SJSA1 (cell line): Measurements from ENCODE around the gene FAM83B. TPM values are rescaled to one million over a fixed set of nuclear protein-coding genes. Genes with fewer than 3 reads are reported as not detected.

ENCODE experiments used
- DNase-seq, 2 experiments: peaks; one replicate each; pipeline ENCODE4 v3.0.0-alpha.2; 2015 to 2020; ENCODE audit warnings: low spot score in 2 of 2, low read depth in 1 of 2
- H3K27ac ChIP-seq: fragments of 250-450 bp; sonication (Bioruptor Pico); 2 replicates; pipeline ENCODE4 v1.5.1; 2020; ENCODE audit warnings: mild to moderate bottlenecking, moderate library complexity
- H3K27me3 ChIP-seq: fragments of 250-450 bp; sonication (Bioruptor Pico); replicated peaks from 2 replicates; pipeline ENCODE4 v1.5.1; 2020; ENCODE audit warnings: mild to moderate bottlenecking, moderate library complexity
- H3K36me3 ChIP-seq: fragments of 250-450 bp; sonication (Bioruptor Pico); 2 replicates; pipeline ENCODE4 v1.5.1; 2020; ENCODE audit warnings: mild to moderate bottlenecking
- H3K4me1 ChIP-seq: fragments of 250-450 bp; sonication (Bioruptor Pico); replicated peaks from 2 replicates; pipeline ENCODE4 v1.6.1; 2021; ENCODE audit warnings: mild to moderate bottlenecking
- H3K4me3 ChIP-seq: fragments of 250-450 bp; sonication (Bioruptor Pico); 2 replicates; pipeline ENCODE4 v1.5.1; 2020; ENCODE audit warnings: mild to moderate bottlenecking
- H3K9me3 ChIP-seq: fragments of 250-450 bp; sonication (Bioruptor Pico); replicated peaks from 2 replicates; pipeline ENCODE4 v1.5.1; 2020; ENCODE audit warnings: mild to moderate bottlenecking
- total RNA-seq: library from RNA; depleted of rRNA; stranded (reverse); fragments of >200 nt; shearing (Covaris generic); gene quantifications from 2 replicates; pipeline ENCODE4 v1.2.3, GENCODE V29; 2014

Gene FAM83B
- total RNA-seq, 1 experiment from 2014 or later, result not detected

DNA sequence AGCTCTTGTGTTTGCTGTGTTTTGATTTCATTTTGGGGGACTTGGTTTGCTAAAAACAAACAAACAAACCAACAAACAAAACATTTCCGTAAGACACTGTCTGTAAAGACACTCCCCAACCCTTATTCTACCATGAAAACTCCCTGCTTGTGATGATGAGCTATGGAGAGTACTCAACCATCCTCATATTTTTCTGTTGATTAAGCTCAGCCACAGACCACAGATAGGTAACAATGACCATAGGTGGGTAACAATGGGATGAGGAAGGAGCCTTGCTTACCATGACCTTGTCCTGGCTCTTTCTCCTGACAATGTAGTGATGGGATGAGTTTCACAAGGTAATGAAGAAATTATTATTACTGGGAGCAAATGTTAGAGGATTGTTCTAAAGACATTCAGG, 11.4 kb upstream of the FAM83B start:
- DNase-seq, result no peak
- no peak overlapping the region for H3K4me3 ChIP-seq
- H3K27ac ChIP-seq, result no peak overlapping the region
- no peaks in the 10 kb centered on the region for H3K4me1 ChIP-seq
- no peaks in the 10 kb centered on the region for H3K9me3 ChIP-seq
- H3K27me3 ChIP-seq, result no peaks in the 10 kb centered on the region
- H3K36me3 ChIP-seq, result no peaks in the 10 kb centered on the region

DNA sequence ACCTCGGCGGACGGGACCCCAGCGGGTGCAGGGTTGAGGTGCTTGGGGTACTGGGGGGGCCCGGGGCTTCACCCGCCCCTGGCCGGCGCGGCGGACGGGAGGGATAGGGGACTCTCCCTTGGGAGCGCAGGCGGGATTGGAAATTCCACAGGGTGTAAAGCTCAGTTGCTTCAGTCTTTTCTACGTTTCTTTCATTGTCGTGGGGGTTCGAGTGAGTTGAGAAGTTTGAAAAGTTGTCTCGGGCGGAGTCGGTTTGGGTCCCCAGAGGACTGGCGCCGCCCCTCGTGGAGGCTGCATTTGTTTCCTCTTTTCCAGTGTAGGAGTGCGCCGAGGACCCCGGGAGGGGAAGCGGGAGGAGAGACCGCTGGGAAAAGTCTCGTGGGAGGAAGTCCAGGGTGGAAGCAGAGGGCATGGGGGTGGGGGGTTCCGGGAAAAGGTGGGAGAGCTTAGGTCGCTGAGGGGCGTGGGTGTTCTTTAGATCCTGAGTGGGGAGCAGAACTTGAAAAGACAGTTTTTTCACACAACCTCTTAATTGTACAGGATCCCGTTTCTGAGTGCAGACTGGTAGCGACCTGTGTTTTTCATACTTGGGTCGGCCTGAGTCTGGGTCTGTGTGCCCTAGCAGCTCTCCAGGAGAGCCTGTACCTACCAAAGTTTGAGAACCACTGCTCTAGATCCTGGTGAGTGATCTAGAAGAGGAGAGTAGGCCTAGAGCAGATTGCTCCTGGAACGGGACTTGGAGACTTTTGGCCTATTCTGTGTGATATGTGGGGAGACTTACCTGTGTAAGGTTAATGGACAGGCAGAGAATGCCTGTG, 495 bp downstream of the FAM83B start:
- no peaks in the 10 kb centered on the region for H3K9me3 ChIP-seq
- H3K36me3 ChIP-seq, result no peaks in the 10 kb centered on the region
- H3K27me3 ChIP-seq, result no peaks in the 10 kb centered on the region; the same call in 1 of the 2 replicates
- no peak overlapping the region for H3K4me3 ChIP-seq
- no peak overlapping the region for H3K27ac ChIP-seq
- no peaks in the 10 kb centered on the region for H3K4me1 ChIP-seq
- DNase-seq, result no peak

DNA sequence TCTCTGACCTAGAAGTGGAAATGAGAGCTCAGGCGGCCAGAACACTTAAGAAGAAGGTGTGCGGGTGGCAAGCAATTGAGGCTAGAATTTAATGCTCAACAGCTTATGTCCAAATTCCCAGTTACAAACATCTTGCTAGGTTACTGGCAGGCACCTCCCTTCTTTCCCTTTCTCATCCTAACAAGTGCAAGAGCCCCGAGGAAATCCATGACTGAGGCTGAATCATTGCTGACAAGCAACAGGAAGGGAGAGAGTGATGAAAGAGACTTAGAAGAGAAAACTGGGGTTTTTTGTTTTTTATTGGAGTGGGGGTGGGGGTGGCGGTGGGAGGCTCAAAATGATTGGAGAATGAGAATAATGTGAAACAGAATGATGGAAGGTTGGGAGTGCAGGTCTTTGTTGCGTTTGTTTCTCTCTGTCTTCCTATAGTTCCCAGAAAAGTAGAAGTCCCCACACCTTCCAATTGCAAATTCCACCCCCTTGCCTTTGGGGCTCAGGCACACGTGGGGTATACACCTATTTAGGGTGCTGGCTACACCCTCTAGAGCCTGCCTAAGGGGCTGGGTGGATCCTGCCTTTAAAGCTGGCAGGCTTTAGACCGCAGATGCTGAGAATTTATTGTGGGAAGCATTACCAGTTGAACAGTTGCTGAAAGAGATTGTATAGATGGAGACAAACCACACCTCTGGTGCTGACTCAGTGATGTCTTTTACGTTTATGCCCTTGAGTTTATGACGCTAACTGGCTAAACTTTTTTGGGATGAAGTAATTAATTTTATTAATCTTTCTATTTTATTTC, 1.4 kb downstream of the FAM83B start:
- Histone ChIP-seq H3K4me3 (no peak overlapping the region), H3K27ac (no peak overlapping the region), H3K4me1 (no peaks in the 10 kb centered on the region), H3K36me3 (no peaks in the 10 kb centered on the region), H3K27me3 (no peaks in the 10 kb centered on the region; the same call in 1 of the 2 replicates), H3K9me3 (no peaks in the 10 kb centered on the region)
- DNase-seq, result no peak

DNA sequence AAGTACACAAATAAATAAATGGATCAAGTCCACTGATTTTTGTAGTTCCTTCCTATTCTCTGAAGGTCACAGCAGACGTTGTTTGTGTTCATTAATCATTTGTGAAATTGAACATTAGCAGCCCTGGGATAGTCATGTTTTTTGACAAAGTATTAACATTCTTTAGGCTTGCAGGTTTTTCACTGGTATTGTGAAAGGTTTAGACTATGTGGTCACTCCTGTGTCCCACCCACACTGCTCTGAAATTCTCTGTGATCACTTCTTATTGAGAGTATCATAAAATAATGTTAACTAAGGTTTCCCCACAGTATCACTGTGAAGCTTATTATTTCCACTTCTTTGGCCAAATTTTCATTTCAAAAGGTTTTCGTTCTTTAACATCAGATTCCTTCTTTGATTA, 3.5 kb downstream of the FAM83B start:
- no peak for DNase-seq
- H3K36me3 ChIP-seq, result no peaks in the 10 kb centered on the region
- H3K4me3 ChIP-seq, result no peak overlapping the region
- no peaks in the 10 kb centered on the region for H3K9me3 ChIP-seq
- H3K27ac ChIP-seq, result no peak overlapping the region
- no peaks in the 10 kb centered on the region for H3K4me1 ChIP-seq
- H3K27me3 ChIP-seq, result no peaks in the 10 kb centered on the region; the same call in 1 of the 2 replicates

DNA sequence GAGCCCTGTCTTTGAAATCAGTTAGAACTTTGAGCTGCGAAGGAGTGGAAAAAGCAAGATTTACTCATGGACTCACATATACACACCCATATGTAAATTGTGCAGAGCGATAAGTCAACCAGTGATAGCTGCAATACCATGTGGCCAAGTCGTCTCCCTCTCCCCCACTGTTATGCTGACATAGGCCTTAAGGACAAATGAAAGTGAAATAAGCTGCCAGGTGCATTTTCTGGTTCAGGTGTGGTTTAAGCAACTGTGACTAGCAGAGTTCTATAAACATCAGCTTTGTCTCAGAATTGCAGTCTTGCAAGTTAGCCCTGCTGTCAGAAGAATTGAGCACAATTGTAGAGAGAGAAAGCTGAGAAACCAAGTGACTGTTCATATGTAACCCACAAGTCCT, 9.6 kb downstream of the FAM83B start:
- no peaks in the 10 kb centered on the region for H3K36me3 ChIP-seq
- H3K27ac ChIP-seq, result no peak overlapping the region
- H3K4me1 ChIP-seq, result peaks cover 6% of the 10 kb centered on the region; the same call in 1 of the 2 replicates
- no peaks in the 10 kb centered on the region for H3K27me3 ChIP-seq
- no peaks in the 10 kb centered on the region for H3K9me3 ChIP-seq
- H3K4me3 ChIP-seq, result no peak overlapping the region
- DNase-seq, result no peak

DNA sequence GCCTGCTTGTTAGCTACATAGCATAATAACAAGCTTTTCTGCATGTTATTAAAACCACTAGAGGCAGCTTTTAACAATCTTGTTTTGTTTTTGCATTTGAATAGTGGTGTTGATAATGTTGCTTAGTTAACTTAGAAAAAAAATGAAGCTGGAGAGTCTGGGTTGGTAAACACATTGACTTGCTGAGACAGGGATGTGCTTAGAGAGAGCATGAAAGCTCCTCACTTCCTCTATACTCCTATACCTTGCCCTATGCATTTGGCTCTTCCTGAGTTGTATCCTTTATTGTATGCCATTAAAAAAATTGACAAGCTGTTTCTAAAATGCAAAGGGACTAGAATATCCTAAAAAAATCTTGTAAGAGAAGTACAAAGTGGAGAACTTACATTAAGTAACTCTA, 13.6 kb downstream of the FAM83B start:
- no peaks in the 10 kb centered on the region for H3K27me3 ChIP-seq
- H3K4me1 ChIP-seq, result peaks cover 6% of the 10 kb centered on the region; the same call in 1 of the 2 replicates
- no peak overlapping the region for H3K27ac ChIP-seq
- no peaks in the 10 kb centered on the region for H3K36me3 ChIP-seq
- no peak overlapping the region for H3K4me3 ChIP-seq
- no peaks in the 10 kb centered on the region for H3K9me3 ChIP-seq
- no peak for DNase-seq

DNA sequence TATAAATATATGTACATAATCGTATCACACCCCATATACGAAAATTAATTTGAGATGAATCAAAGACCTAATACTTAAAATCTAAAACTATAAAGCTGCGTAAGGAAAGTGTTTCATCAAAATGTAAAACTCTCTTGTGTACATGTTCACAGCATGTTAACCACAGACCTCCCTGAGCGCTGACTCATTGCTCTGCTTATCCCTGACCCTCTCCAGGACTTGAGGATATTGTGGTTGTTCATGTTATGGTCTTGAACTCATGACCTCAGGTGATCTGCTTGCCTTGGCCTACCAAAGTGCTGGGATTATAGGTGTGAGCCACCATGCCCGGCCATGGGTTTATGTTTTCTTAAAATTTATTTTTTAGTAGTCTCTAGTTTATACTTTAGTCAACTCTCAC, 14.2 kb downstream of the FAM83B start:
- no peak overlapping the region for H3K27ac ChIP-seq
- no peak overlapping the region for H3K4me3 ChIP-seq
- peaks cover 6% of the 10 kb centered on the region; the same call in 1 of the 2 replicates for H3K4me1 ChIP-seq
- DNase-seq, result peak; percentile 39 to 72
- no peaks in the 10 kb centered on the region for H3K36me3 ChIP-seq
- H3K9me3 ChIP-seq, result no peaks in the 10 kb centered on the region
- H3K27me3 ChIP-seq, result no peaks in the 10 kb centered on the region

DNA sequence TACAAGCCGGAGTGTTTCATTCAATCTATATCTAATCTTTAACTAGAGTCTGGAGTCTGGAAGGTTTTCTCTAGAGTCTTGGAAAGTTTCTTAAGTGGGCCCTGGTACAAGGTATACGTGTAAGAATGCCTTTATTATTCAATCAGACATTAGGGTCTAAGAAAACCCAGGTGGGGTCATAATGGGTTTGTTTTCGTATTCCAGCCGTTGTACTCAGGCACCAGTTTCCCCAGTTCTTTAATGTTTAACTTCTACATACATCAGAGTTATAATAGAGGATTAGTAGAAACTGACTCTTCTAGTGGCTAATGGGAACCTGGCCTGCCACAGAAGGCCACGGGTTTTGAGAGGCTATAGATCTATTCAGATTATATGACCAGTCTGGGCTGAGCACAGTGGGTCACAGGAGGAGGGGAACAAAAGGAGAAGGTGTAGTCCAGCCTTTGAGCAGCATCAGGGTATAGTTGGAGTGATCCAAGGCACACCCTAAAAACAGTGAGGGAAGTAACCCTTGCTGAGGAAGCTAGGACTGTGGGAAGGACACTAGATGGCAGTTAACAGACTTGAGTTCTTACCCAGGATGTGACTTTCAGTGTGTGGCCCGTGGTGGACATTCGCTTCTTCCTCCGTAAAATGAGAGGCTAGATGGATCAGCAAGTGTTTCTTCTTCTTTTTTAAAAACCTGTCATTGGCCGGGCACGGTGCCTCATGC, 15.5 kb downstream of the FAM83B start:
- H3K27ac ChIP-seq, result no peak overlapping the region
- no peaks in the 10 kb centered on the region for H3K9me3 ChIP-seq
- no peak overlapping the region for H3K4me3 ChIP-seq
- no peaks in the 10 kb centered on the region for H3K36me3 ChIP-seq
- peaks cover 6% of the 10 kb centered on the region; the same call in 1 of the 2 replicates for H3K4me1 ChIP-seq
- no peak for DNase-seq
- no peaks in the 10 kb centered on the region for H3K27me3 ChIP-seq

DNA sequence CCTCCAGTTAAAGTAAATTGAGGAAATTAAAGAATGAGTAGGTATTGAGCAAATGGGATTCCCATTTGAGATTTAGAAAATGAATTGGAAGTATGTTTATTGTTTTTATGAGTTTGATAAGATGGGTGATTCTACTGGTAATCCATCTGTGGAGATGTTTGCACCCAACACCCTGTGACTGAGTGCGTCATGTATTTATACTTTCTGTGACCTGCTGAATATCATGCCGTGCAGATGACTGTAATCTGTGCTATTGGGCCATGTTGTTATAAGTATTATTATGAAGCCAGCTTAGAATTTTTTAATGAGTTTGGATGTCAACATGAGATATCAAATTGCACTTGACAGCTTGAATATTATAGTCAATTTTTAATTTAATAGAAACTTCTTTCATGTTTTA, 17.7 kb downstream of the FAM83B start:
- Histone ChIP-seq H3K4me1 (peaks cover 6% of the 10 kb centered on the region; the same call in 1 of the 2 replicates), H3K9me3 (no peaks in the 10 kb centered on the region), H3K4me3 (no peak overlapping the region), H3K27me3 (no peaks in the 10 kb centered on the region), H3K27ac (no peak overlapping the region), H3K36me3 (no peaks in the 10 kb centered on the region)
- DNase-seq, result no peak

DNA sequence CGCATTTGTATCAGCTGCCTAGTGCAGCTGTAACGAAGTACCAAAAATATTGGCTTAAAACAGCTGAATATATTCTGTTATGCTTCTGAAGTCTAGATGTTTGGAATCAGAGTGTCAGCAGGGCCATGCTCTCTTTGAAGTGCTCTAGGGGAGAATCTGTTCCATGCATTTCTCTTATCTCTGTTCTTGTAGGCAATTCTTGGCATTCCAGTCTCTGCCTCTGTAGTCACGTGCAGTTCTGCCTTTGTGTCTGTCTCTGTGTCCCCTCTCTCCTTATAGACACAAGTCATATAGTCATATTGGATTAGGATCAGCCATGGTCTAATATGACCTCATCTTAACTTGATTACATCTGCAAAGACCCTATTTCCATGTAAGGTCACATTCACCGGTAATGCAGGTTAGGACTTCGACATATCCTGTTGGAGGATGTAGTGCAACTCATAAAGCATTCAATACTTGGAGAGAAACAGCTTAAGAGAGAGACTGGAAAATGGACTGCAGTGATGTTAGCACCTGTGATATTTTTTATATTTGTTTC, 18.6 kb downstream of the FAM83B start:
- no peak overlapping the region for H3K27ac ChIP-seq
- no peaks in the 10 kb centered on the region for H3K9me3 ChIP-seq
- no peaks in the 10 kb centered on the region for H3K36me3 ChIP-seq
- DNase-seq, result no peak
- no peaks in the 10 kb centered on the region for H3K27me3 ChIP-seq
- H3K4me1 ChIP-seq, result peaks cover 6% of the 10 kb centered on the region; the same call in 1 of the 2 replicates
- H3K4me3 ChIP-seq, result no peak overlapping the region

DNA sequence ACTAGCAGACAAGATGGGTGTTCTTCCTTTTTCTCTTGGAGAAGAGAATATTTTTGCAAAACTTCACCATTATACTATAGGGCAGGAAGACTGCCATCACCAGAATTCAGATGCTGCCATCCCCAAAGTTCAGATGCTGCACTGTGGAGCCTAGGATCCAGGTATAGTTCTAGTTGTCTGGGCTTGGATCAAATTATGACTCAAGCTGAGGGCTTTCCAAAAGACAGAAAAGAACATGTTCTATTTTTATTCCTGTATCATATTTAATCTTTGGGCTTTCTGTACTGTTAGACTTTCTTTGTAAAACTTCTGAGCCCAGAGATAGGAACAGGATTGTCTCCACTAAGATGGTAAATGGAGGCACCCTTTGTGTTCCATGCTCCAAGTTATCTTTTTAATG, 22.0 kb downstream of the FAM83B start:
- Histone ChIP-seq H3K27me3 (no peaks in the 10 kb centered on the region), H3K9me3 (no peaks in the 10 kb centered on the region), H3K4me3 (no peak overlapping the region), H3K27ac (no peak overlapping the region), H3K4me1 (no peaks in the 10 kb centered on the region), H3K36me3 (no peaks in the 10 kb centered on the region)
- no peak for DNase-seq

DNA sequence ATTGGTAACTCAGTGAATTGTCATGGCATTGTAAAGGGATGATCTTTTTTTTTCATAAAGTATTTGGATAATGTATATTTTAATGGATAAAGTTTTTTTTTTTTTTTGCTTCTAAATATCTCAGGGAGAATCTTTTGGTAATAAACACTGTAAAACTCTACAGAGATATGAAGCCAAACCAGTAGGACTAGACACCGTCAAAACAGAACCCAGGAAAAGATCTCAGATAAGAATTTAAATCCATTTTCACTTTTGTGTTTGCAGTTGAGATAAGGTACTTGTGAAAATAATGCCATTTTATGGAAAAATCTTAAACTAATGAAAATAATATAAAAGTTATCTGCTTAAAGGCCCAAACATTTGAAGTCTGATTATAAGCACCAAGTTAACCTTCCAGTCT, 27.0 kb downstream of the FAM83B start:
- no peaks in the 10 kb centered on the region for H3K9me3 ChIP-seq
- no peak overlapping the region for H3K4me3 ChIP-seq
- H3K36me3 ChIP-seq, result no peaks in the 10 kb centered on the region
- DNase-seq, result no peak
- H3K4me1 ChIP-seq, result no peaks in the 10 kb centered on the region
- no peak overlapping the region for H3K27ac ChIP-seq
- H3K27me3 ChIP-seq, result no peaks in the 10 kb centered on the region

DNA sequence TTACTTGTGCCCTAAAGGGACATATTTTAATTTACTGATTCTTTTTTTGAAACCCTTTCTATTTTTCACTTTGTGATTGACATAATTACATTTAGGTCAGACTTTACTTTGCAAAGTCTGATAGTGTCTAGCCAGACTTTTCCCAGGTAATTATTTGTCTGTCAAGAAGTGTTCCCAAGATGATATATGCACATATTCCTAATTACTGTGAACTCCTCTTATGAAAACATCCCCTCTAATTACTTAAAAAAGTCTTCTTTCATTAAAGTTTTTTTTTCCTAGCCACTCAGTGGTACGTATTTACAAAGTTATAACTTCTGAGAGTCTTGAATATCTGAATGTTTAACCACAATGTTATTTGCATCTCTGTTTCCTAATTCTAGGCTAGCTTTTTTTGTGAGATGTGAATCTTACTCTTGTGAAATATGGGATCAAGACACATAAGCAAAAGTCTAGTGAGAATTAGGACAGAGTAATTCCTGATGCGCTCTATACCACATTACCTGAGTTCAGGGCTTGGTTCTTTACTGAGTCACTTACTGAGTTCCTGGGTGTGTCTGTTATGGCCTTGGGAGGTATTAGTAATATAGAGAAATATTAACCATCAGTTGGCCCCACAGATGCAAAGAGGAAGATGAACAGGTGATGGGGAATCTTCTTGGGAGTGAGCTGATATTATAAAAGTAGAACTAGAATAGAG, 27.9 kb downstream of the FAM83B start:
- Histone ChIP-seq H3K27me3 (no peaks in the 10 kb centered on the region), H3K36me3 (no peaks in the 10 kb centered on the region), H3K9me3 (no peaks in the 10 kb centered on the region), H3K4me3 (no peak overlapping the region), H3K4me1 (no peaks in the 10 kb centered on the region), H3K27ac (no peak overlapping the region)
- DNase-seq, result no peak
